ENCODE measurements around the gene MUC6.

MUC6 gene

GRCh38 chr11:1014276-1014675 lies 22.2 kb downstream of the MUC6 start:
- no peak for TF ChIP-seq FOXM1 (IDR thresholded peaks at IDR 0.05; ENCODE audit: borderline replicate concordance)
- no peak for TF ChIP-seq ELF4 (IDR thresholded peaks at IDR 0.05)
- TF ChIP-seq ARNT (IDR thresholded peaks at IDR 0.05) = no peak
- TF ChIP-seq FOXA1 (IDR thresholded peaks at IDR 0.05) = no peak
- TF ChIP-seq NFRKB (IDR thresholded peaks at IDR 0.05) = no peak
- TF ChIP-seq SUZ12 (IDR thresholded peaks at IDR 0.05) = no peak
- TF ChIP-seq, protein P1, sequence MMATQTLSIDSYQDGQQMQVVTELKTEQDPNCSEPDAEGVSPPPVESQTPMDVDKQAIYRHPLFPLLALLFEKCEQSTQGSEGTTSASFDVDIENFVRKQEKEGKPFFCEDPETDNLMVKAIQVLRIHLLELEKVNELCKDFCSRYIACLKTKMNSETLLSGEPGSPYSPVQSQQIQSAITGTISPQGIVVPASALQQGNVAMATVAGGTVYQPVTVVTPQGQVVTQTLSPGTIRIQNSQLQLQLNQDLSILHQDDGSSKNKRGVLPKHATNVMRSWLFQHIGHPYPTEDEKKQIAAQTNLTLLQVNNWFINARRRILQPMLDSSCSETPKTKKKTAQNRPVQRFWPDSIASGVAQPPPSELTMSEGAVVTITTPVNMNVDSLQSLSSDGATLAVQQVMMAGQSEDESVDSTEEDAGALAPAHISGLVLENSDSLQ (IDR thresholded peaks at IDR 0.05) = no peak
- no peak for TF ChIP-seq LEF1 (IDR thresholded peaks at IDR 0.05; ENCODE audit: borderline replicate concordance)
- no peak for TF ChIP-seq BHLHE40 (IDR thresholded peaks at IDR 0.05; ENCODE audit: borderline replicate concordance)
- ChIA-PET CTCF (no interaction called here), POLR2A (no interaction called here)
- no peak for DNase-seq (ENCODE audit: extremely low spot score)

- CTCF ChIA-PET = no interaction called here
- POLR2A ChIA-PET = no interaction called here
- DNase-seq (ENCODE audit: extremely low spot score) = no peak
- TF ChIP-seq, protein P1 (IDR thresholded peaks at IDR 0.05) = no peak
- no peak for TF ChIP-seq BHLHE40 (IDR thresholded peaks at IDR 0.05; ENCODE audit: borderline replicate concordance)
These were observed 22.9 kb downstream of the MUC6 start for GRCh38 chr11:1013631-1013935.

DNA sequence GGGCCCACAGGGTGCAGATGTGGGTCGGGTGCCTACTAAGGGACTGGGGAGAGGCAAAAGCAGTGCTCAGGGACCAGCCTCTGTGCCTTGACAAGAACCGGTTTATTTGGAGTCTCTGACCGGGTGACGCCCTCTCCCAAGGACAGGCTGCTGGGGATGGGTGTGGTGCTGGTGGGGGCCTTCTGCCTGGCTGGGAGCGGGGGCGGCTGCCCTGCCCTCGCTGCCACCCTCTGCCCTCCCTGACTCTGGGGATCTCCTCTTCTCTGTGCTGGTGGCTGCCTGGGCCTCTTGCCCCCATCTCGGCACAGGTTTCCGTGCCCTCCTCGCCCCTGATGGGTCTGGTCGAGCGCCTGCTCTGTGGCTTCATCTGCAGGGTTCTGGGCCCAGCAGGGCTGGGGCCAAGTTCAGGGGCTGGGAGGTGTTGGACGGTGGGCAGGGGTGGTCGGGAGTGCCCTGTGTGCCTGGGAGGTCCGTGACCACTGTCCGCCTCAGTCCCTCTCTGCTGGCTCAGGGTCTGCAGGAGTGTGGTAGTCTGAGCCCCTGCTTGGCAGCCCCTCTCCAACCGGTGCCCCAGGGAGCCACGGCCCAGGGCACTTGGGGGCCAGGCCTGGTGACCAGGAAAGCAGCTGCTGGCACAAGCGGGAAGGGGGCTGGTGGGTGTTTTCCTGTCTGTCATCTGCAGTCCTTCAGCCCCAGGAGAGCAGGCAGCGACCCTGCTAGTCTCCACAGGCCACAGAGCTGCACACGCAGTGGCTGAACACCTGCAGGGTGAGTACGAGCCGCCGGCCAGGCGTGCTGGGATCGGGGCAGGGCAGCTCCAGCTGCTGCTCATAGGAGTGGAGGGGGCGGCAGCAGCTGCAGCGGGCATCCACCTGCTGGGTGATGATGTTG lies 23.5 kb downstream of the MUC6 start:
- DNase-seq (ENCODE audit: extremely low spot score) = no peak
- TF ChIP-seq FOXM1 (IDR thresholded peaks at IDR 0.05; ENCODE audit: borderline replicate concordance) (no peak), SUZ12 (IDR thresholded peaks at IDR 0.05) (no peak), FOXA1 (IDR thresholded peaks at IDR 0.05) (no peak), ELF4 (IDR thresholded peaks at IDR 0.05) (no peak), SP1 (IDR thresholded peaks at IDR 0.05) (no peak), LEF1 (IDR thresholded peaks at IDR 0.05; ENCODE audit: borderline replicate concordance) (no peak), TARDBP (IDR thresholded peaks at IDR 0.05) (no peak), ARNT (IDR thresholded peaks at IDR 0.05) (no peak), CTBP1 (IDR thresholded peaks at IDR 0.05; ENCODE audit: borderline replicate concordance) (no peak), L3MBTL2 (conservative IDR thresholded peaks at IDR 0.05) (no peak)
- ChIA-PET CTCF (no interaction called here), POLR2A (no interaction called here)

DNA sequence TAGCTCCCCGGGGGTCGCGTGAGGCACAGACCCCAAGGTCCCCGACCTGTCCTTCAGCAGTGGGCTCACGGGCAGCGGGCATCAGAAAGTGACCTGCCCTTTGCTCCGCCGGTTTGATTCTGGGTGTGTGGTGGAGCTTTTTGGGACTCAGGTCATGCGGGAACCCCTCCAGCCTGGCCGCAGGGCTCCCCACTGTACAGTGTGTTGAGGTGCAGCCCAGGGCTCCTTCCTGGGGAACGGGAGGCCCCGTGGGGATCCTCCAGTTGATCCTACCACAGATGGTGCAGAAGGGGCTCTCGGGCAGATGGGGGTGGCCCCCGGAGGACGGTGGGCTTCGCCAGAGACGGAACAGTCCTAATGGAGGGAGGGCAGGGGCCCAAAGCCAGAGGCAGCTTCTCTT lies 24.2 kb downstream of the MUC6 start:
- CTCF ChIA-PET = no interaction called here
- no peak for DNase-seq (ENCODE audit: extremely low spot score)
- POLR2A ChIA-PET = no interaction called here
- no peak for TF ChIP-seq ZNF384 (IDR thresholded peaks at IDR 0.05)
- no peak for TF ChIP-seq BHLHE40 (IDR thresholded peaks at IDR 0.05; ENCODE audit: borderline replicate concordance)
- TF ChIP-seq ARNT (IDR thresholded peaks at IDR 0.05) = no peak
- no peak for TF ChIP-seq FOXA1 (IDR thresholded peaks at IDR 0.05)
- no peak for TF ChIP-seq FOXM1 (IDR thresholded peaks at IDR 0.05; ENCODE audit: borderline replicate concordance)
- no peak for TF ChIP-seq CTBP1 (IDR thresholded peaks at IDR 0.05; ENCODE audit: borderline replicate concordance)
- no peak for TF ChIP-seq HDGF (IDR thresholded peaks at IDR 0.05; ENCODE audit: borderline replicate concordance)

DNA sequence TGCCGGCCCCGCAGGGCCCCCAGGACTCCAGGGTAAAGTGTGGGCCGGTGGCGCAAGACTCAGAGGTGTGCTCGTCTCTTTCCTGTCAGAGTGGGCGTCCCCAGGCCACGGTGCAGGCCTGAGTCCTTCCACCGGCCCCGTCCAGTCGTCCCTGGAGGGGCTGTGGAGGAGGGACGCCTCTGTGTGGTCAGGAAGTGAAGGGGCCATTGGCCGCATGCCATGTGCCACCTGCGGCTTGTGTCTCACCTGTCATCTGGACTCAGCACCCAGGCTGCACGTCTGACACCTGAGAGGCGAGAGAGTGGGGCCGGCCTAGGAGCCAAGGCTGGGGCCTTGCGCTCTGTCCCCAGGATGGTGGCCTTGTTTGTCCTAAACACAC lies 25.2 kb downstream of the MUC6 start:
- no peak for DNase-seq (ENCODE audit: extremely low spot score)
- ChIA-PET CTCF (no interaction called here), POLR2A (no interaction called here)
- TF ChIP-seq SUZ12 (IDR thresholded peaks at IDR 0.05) (no peak), ARNT (IDR thresholded peaks at IDR 0.05) (no peak), SP1 (IDR thresholded peaks at IDR 0.05) (no peak), TARDBP (IDR thresholded peaks at IDR 0.05) (no peak), FOXA1 (IDR thresholded peaks at IDR 0.05) (no peak), L3MBTL2 (conservative IDR thresholded peaks at IDR 0.05) (no peak), ZNF384 (IDR thresholded peaks at IDR 0.05) (no peak), FOXK2 (IDR thresholded peaks at IDR 0.05) (no peak), LEF1 (IDR thresholded peaks at IDR 0.05; ENCODE audit: borderline replicate concordance) (no peak)
- TF ChIP-seq, protein P1 (IDR thresholded peaks at IDR 0.05) = no peak

- TF ChIP-seq ARNT (IDR thresholded peaks at IDR 0.05) = no peak
- no peak for TF ChIP-seq ZNF384 (IDR thresholded peaks at IDR 0.05)
- no peak for TF ChIP-seq L3MBTL2 (conservative IDR thresholded peaks at IDR 0.05)
- DNase-seq (ENCODE audit: extremely low spot score) = no peak
- ChIA-PET POLR2A (no interaction called here), CTCF (no interaction called here)
These were observed 25.8 kb downstream of the MUC6 start for GRCh38 chr11:1010551-1011319.

DNA sequence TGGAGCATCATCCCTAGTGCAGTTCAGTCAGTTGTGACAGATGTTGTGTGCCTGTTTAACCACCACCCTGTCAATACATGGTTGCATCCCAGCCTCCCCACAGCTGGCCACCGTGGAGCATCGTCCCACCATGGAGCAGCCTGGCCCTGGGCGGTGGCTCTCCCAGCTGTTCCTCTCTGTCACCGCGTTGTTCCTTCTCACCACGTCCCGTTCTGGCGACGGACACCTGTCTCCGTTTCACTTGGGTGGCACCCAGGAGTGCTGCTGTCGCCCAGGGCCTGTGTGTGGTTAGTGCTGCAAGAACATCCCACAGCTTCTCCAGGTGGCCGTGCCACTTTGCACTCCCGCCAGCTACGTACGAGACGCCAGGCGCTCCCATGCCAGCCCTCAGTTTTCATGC lies 26.5 kb downstream of the MUC6 start:
- CTCF ChIA-PET = no interaction called here
- no peak for DNase-seq (ENCODE audit: extremely low spot score)
- TF ChIP-seq LEF1 (IDR thresholded peaks at IDR 0.05; ENCODE audit: borderline replicate concordance) (no peak), NFRKB (IDR thresholded peaks at IDR 0.05) (no peak), SUZ12 (IDR thresholded peaks at IDR 0.05) (no peak), ZNF384 (IDR thresholded peaks at IDR 0.05) (no peak), FOXK2 (IDR thresholded peaks at IDR 0.05) (no peak), FOXA1 (IDR thresholded peaks at IDR 0.05) (no peak), L3MBTL2 (conservative IDR thresholded peaks at IDR 0.05) (no peak), TARDBP (IDR thresholded peaks at IDR 0.05) (no peak), SP1 (IDR thresholded peaks at IDR 0.05) (no peak), CTBP1 (IDR thresholded peaks at IDR 0.05; ENCODE audit: borderline replicate concordance) (no peak), HDGF (IDR thresholded peaks at IDR 0.05; ENCODE audit: borderline replicate concordance) (no peak), BHLHE40 (IDR thresholded peaks at IDR 0.05; ENCODE audit: borderline replicate concordance) (no peak), FOXM1 (IDR thresholded peaks at IDR 0.05; ENCODE audit: borderline replicate concordance) (no peak)
- TF ChIP-seq, protein P1 (IDR thresholded peaks at IDR 0.05) = no peak
- POLR2A ChIA-PET = no interaction called here

Data from HEK293T (cell line).